GM12878 (cell line): ENCODE data around the gene SERPINE1.

ENCODE experiments used
- EZH2 ChIP-seq: IDR thresholded peaks from 2 replicates; pipeline ENCODE4 v1.6.1; 2012; ENCODE audit warnings: low read depth, mild to moderate bottlenecking, control low read depth, inconsistent platforms, low read length, borderline replicate concordance; ENCODE audit not compliant: control insufficient read depth
- NFIC ChIP-seq: IDR thresholded peaks from 2 replicates; pipeline ENCODE4 v1.6.1; 2012; ENCODE audit warnings: low read depth, mild to moderate bottlenecking, inconsistent platforms, low read length, moderate library complexity
- POLR2A ChIP-seq: IDR thresholded peaks from 2 replicates; pipeline ENCODE4 v1.6.1; 2011; ENCODE audit warnings: low read depth, mild to moderate bottlenecking, low read length
- RB1 ChIP-seq: fragments of 450-650 bp; formaldehyde crosslinking; IDR thresholded peaks from 2 replicates; pipeline ENCODE4 v1.6.1; 2017; ENCODE audit warnings: mild to moderate bottlenecking, borderline replicate concordance
- TAF1 ChIP-seq: IDR thresholded peaks from 2 replicates; pipeline ENCODE4 v1.6.1; 2011; ENCODE audit warnings: mild to moderate bottlenecking, low read depth, low read length, borderline replicate concordance
- TBL1XR1 ChIP-seq: IDR thresholded peaks from 2 replicates; pipeline ENCODE4 v1.6.1; 2012; ENCODE audit warnings: low read depth, low read length, improper control_type of control experiment
- TF ChIP-seq, protein P1 (sequence below), 3 experiments: IDR thresholded peaks in 2 of 3; conservative IDR thresholded peaks in 1 of 3; 2 replicates each; pipeline ENCODE4 v1.5.1; 2011; ENCODE audit warnings: low read depth in 3 of 3, low read length in 3 of 3, mild to moderate bottlenecking in 3 of 3, control low read depth in 2 of 3, moderate library complexity in 2 of 3, inconsistent platforms in 1 of 3, mixed read lengths in 1 of 3; ENCODE audit not compliant: control insufficient read depth in 2 of 3, insufficient read depth in 1 of 3; ENCODE audit errors: extremely low read depth in 1 of 3

DNA sequence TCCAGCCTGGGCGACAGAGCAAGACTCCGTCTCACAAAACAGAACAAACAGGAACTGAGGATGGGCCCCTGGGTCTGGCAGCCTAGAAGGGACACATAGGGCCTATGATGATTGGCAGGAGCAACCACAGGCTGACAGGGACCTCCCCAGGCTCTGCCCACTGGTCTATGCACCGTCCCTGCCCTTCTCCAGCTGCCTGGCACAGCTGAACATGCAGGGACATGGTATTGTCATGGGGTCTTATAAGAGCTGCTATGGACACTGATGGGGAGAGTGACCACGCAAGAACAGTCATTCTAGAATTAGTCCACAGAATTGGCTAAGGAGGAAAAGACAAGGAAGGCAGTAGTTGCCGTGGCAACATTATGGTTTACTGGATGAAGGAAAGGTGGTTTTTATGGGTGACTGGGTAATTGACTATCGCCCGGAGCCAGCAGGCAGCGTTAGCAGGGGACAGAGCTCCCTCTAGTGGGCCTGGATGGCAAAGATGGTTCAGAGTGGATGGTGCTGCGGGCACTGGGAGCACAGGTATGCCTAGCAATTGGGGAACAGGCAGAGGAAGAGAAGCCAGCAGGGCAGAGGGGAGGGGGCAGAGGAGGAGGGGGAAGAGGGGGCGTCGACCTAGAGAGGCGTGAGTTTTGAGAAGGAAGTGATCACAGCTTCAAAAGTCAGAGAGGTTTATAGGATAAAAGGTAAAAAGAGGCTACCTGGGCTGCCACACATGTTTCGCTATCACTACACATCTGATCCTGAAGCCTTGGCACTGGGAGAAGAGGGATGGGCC, 49.4 kb upstream of the SERPINE1 start:
- TF ChIP-seq EZH2 (no peak), NFIC (no peak), TAF1 (no peak), RB1 (no peak), TBL1XR1 (no peak), POLR2A (no peak)
- TF ChIP-seq, protein P1, sequence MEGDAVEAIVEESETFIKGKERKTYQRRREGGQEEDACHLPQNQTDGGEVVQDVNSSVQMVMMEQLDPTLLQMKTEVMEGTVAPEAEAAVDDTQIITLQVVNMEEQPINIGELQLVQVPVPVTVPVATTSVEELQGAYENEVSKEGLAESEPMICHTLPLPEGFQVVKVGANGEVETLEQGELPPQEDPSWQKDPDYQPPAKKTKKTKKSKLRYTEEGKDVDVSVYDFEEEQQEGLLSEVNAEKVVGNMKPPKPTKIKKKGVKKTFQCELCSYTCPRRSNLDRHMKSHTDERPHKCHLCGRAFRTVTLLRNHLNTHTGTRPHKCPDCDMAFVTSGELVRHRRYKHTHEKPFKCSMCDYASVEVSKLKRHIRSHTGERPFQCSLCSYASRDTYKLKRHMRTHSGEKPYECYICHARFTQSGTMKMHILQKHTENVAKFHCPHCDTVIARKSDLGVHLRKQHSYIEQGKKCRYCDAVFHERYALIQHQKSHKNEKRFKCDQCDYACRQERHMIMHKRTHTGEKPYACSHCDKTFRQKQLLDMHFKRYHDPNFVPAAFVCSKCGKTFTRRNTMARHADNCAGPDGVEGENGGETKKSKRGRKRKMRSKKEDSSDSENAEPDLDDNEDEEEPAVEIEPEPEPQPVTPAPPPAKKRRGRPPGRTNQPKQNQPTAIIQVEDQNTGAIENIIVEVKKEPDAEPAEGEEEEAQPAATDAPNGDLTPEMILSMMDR (IDR thresholded peaks at IDR 0.05 in 2 of 3, conservative IDR thresholded peaks at IDR 0.05 in 1 of 3; ENCODE audit: control insufficient read depth in 2 of 3, extremely low read depth in 1 of 3, insufficient read depth in 1 of 3, low read depth in 3 of 3, low read length in 3 of 3), result peak; percentile 92 to 96 (median 96); a peak in 5 of 6 replicates
